K562 (cell line): Measurements from ENCODE around the gene RNF126. TPM values are rescaled to one million over a fixed set of nuclear protein-coding genes. Genes with fewer than 3 reads are reported as not detected.
A peak's percentile ranks its signal among the peaks of the same experiment; 100 is the strongest.

Experiments used
- ETV1 ChIP-seq: fragments of 450-650 bp; conservative IDR thresholded peaks from 2 replicates; pipeline ENCODE4 v1.6.1; 2016; ENCODE audit warnings: missing genetic modification characterization, control low read depth, low read depth, missing compliant biosample characterization
- GATAD2B ChIP-seq: fragments of 450-650 bp; IDR thresholded peaks from 2 replicates; pipeline ENCODE4 v1.6.1; 2017; ENCODE audit warnings: mild to moderate bottlenecking, borderline replicate concordance
- HEY1 ChIP-seq: fragments of 250-450 bp; sonication (Bioruptor Pico); IDR thresholded peaks from 2 replicates; pipeline ENCODE4 v1.5.0; 2020; ENCODE audit warnings: mild to moderate bottlenecking, moderate library complexity, borderline replicate concordance
- HNRNPL ChIP-seq: fragments of 200-400 bp; formaldehyde crosslinking; IDR thresholded peaks from 2 replicates; pipeline ENCODE4 v1.6.1; 2017; ENCODE audit warnings: low read depth, mild to moderate bottlenecking, low read length
- MCM2 ChIP-seq: fragments of 450-650 bp; IDR thresholded peaks from 2 replicates; pipeline ENCODE4 v1.6.1; 2017; ENCODE audit warnings: low read depth, mild to moderate bottlenecking
- MED1 ChIP-seq: sonication (generic); formaldehyde crosslinking; IDR thresholded peaks from 2 replicates; pipeline ENCODE4 v1.8.1; 2023; ENCODE audit warnings: missing genetic modification reagents, borderline replicate concordance
- MEF2D ChIP-seq: conservative IDR thresholded peaks from 2 replicates; pipeline ENCODE4 v1.6.1; 2016; ENCODE audit warnings: low read depth, missing genetic modification characterization, missing compliant biosample characterization
- POLR2B ChIP-seq: fragments of 450-650 bp; IDR thresholded peaks from 2 replicates; pipeline ENCODE4 v1.6.1; 2018; ENCODE audit warnings: low read depth; ENCODE audit not compliant: partially characterized antibody
- POLR2G ChIP-seq: fragments of 200-400 bp; formaldehyde crosslinking; IDR thresholded peaks from 2 replicates; pipeline ENCODE4 v1.6.1; 2017; ENCODE audit warnings: low read depth, mild to moderate bottlenecking, antibody characterized with exemption, low read length, moderate library complexity
- SFPQ ChIP-seq: fragments of 200-400 bp; formaldehyde crosslinking; IDR thresholded peaks from 2 replicates; pipeline ENCODE4 v1.6.1; 2017; ENCODE audit warnings: mild to moderate bottlenecking, low read depth, low read length, moderate library complexity
- SUPT5H ChIP-seq: fragments of 450-650 bp; IDR thresholded peaks from 2 replicates; pipeline ENCODE4 v1.6.1; 2016
- TARDBP ChIP-seq: fragments of 450-650 bp; IDR thresholded peaks from 2 replicates; pipeline ENCODE4 v1.6.1; 2016
- TRIM28 ChIP-seq: fragments of 450-650 bp; IDR thresholded peaks from 2 replicates; pipeline ENCODE4 v1.6.1; 2017
- ZBTB40 ChIP-seq, 2 experiments: fragments of 450-650 bp in 1 of 2; sonication (generic) in 1 of 2; formaldehyde crosslinking in 1 of 2; IDR thresholded peaks; 2 replicates each; pipeline versions ENCODE4 v1.7.1 to v1.9.0; 2016 to 2022; ENCODE audit warnings: inconsistent platforms in 1 of 2, mild to moderate bottlenecking in 1 of 2, missing genetic modification reagents in 1 of 2
- ZNF280B ChIP-seq: fragments of 250-450 bp; sonication (Bioruptor Pico); IDR thresholded peaks from 2 replicates; pipeline ENCODE4 v1.5.1; 2021; ENCODE audit warnings: mild to moderate bottlenecking
- polyA plus RNA-seq, 8 experiments: library from polyadenylated mRNA; depleted of rRNA in 4 of 8; stranded (reverse) in 5 of 8; unstranded in 3 of 8; fragments of >200 nt; fragmentation: Nextera tagmentation in 2 of 8; fragmentation: Illumina TruSeq in 1 of 8; extraction: Ambion mirVana in 2 of 8; extraction: Trizol in 1 of 8; gene quantifications; 2 replicates each; pipeline versions ENCODE4 v1.2.1 to v1.2.3, GENCODE V29; 2011 to 2014; ENCODE audit warnings: inconsistent platforms in 1 of 8, missing spikeins in 1 of 8
- total RNA-seq, 7 experiments: library from RNA; depleted of rRNA in 6 of 7; stranded (reverse); fragments of >200 nt in 6 of 7; fragmentation: Illumina TruSeq in 2 of 7; extraction: Trizol in 2 of 7; gene quantifications; 2 replicates each; pipeline versions ENCODE4 v1.2.1 to v1.2.3, GENCODE V29; 2011 to 2021; ENCODE audit warnings: low replicate concordance in 1 of 7

RNF126 gene
- total and polyA plus RNA-seq, 9 of the 15 experiments (the other 6 are each of a cell fraction or from before 2014, with no cell fraction given), result 0.27 to 101 (median 12.3) TPM

GRCh38 chr19:633068-633785 lies 29.8 kb downstream of the RNF126 start, which contains the start of gene POLRMT (continued):
- no peak for TF ChIP-seq SFPQ
- TF ChIP-seq ZNF280B (CRISPR knock-in tag), result no peak
- TF ChIP-seq HNRNPL, result no peak
- TF ChIP-seq POLR2B, result no peak
- TF ChIP-seq MED1 (CRISPR knock-in tag), result no peak
- TF ChIP-seq POLR2G, result peak; percentile 85
- TF ChIP-seq HEY1 (CRISPR knock-in tag), result no peak
- TF ChIP-seq MCM2, result no peak
- TF ChIP-seq TRIM28, result no peak
- TF ChIP-seq TARDBP, result no peak
- TF ChIP-seq SUPT5H, result peak; percentile 30
- peak; percentile 94 for TF ChIP-seq ZBTB40 (IDR thresholded peaks at IDR 0.05)
- no peak for TF ChIP-seq ZBTB40 (CRISPR knock-in tag; IDR thresholded peaks at IDR 0.05)
- TF ChIP-seq GATAD2B, result no peak
- TF ChIP-seq ETV1, result peak; percentile 80
- no peak for TF ChIP-seq MEF2D (tag)
